ENCODE results near the gene CCR9.

Gene CCR9

DNA sequence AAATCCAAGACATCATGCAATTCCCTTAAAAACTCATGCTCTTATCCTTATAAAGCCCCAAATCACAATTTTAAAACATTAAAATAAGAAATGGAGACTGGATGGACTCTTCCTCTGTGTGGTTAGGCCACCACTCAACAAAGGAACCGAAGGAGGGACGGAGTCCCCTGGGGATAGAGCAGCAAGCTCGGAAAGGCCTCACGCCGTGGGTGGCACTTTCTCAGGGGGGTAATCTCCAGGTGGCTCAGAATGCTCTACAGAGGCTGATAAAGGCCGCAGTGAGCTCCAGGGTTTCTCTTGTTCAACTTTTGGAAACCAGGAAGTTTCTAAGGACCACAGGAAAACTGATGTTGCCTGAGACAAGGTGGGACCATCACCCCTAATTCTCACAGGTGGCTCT, 23.2 kb downstream of the CCR9 start:
- DNase-seq: no peak

DNA sequence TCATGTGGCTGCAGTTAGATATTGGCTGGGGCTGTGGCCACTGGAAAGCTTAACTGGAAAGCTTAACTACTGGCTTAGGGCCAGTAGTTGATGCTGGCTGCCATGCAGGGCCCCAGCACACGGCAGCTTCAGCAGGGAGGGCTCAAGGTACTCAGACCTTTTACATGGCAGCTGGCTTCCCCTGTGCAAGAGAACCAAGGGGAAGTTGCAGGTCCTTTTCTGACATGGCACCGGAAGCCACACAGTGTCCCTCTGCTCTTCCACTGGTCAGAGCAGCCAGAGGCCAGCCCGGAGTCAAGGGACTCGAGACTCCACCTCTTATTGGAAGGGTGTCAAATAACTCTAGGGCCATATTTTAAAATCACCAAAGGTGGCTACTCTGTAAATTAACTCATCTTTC, 24.5 kb downstream of the CCR9 start:
- no peak for DNase-seq

DNA sequence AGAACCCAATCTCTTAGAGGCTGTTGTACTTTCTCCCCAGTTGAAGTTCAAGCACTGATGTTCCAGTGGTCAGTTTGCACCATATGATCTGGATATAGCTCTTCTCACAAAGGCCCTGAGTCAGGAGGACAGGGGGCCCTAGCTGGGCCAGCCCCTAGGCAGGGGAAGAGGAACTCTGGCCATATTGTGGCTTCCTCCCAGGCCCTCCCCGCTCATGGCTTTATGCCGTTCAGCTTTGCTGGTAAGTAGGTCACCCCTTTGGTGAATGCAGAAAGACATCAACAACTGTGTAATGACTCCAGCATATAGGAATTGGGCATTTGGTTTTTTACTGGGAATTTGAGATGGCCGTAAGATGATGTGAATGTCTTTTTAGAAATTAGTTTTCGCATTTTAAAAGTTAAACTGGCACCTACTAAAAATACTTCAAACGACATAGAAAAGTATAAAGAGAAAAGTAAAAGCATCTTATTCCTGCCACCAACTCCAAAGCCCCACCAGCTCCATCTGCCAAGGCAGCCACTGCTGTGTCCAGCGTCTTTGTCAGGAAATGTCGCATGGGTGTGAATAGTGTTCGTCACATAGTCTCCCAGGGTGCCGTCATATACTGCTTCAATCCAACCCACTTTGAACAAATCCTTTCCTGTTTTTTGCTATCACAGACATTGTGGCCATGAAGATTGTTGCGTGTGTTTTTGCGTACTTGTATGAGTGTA, 25.3 kb downstream of the CCR9 start:
- no peak for DNase-seq

DNA sequence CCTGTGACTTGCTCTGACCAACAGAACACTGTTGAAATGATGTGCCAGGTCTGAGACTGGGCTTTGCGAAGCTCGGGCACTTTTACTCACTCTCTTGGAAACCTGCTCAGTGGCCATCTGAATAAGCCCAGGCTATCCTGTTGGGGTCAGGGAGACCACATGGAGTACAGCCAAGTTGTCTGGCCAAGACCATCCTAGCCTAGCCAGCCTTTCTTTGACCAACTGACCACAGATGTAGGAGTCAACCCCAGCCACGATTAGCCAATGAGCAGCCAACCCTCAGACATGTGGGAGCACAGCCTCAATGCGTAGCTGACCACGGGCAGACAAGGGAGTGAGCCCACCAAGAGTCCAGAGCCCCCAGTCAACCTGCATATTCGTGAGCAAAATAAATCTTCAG, 26.1 kb downstream of the CCR9 start:
- DNase-seq: no peak

DNA sequence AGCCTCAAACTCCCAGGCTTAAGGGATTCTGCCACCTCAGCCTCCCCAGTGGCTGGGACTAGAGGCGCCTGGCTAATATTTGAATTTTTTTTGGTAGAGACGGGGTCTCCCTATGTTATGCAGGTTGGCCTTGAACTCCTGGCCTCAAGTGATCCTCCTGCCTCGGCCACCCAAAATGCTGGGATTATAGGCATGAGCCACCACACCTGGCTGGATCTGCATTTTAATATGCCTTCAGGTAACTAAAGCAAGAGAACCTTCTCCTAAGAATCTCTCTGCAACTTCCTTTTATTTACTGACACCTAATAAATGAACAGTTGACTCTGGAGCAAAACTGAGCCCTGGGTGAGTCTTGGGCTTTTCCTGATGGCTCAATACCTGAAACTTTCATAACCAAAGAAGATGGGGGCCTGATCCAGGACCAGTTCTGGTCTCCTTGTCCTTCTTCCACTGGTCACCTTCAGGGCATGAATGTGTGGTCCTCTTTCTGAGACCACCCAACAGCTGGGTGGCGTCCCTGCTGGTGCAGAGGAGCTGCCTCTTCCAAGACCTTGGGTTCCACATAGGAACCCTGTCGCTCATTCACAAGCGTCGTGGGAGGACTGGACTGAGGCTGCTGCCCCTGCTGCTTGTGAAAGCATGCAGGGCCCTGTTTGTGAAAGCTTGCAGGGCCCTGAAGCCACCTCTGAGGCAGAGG, 28.2 kb downstream of the CCR9 start:
- no peak for DNase-seq

DNA sequence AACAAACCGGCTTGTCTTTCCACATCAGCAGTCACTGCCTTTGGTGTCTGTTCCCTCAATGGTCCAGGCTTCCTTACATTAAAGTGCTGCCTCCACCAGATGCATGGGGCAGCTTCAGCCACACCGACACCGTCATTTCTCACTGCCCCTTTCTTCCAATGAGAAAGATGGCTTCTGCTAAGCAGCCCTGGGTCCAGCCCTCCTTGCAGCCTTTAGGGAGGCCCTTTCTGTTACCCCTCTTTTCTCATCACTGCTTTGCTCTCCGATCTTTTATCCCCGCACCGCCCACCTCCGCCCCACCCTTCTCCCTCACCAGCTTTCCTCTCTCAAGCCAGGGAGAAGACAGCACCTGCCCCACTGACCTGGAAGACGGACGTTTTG, 28.7 kb downstream of the CCR9 start:
- no peak for DNase-seq

DNA sequence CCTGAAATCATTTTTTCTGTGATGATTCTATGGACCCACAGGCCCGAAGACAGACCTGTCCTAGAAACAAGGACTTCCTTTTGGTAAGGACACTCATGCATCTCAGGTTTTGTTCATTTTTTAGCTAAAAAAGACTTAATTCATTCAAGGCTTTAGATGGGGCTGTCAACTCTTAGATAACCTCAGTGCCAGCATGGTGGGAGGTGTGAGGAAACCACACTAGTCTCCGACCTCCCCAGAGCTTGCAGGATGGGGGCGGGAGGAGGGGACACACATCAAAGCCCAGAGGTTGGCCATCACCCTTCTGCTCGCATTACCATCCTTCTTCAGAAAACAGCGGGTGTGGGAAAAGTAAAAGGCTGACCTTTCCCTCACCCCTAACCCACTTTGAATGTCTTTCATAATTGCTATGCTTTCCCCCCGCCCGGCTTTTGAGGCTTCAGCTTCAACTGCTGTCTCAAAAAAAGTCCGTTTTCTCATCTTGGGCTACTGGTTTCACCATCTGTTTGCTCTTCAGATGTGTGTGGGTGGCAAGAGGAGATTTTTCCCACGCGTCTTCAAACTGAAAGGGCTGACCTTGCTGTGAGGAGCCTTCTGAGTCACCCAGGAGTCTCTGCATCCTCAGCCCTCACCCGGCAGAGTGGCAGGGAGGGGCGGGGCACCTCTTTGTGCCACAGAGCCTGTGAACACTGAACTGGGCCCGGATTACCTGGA, 29.3 kb downstream of the CCR9 start:
- DNase-seq: no peak

DNA sequence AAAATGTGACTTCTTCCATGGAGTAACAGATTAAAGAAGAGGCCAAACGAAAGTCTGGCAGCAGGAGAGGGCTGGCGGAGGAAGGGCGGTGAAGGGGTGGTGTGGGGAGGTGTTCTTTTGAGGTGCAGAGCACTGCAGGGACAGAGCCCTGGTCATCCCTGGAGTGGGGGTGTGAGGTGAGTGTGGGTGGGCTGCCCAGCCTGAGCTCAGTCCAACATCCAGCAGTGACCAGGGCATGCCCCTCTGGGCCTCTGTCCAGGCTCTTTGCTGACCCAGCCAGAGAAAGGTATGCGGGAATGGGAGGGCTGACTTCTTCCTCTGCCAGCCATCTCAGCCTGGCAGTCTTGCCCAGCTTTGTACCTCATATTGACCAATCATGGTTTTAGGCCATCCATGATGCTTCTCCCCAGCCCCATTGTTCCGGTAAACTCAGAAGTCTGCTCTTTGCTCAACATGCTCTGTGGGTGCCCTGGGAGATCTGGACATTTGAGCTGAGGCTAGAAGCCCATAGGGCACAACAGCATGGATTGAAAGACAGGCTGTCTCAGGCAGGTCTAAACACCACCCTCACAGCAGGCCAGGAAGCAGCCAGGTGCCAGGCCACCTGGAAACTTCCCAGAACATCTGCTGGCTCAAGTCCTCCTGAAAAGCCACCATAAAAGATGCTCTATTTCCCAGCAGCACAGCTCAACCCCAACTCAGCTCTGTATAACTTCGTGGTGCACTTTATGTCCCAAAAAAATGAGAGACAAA, 31.0 kb downstream of the CCR9 start:
- peak; percentile 53 to 79 for DNase-seq

DNA sequence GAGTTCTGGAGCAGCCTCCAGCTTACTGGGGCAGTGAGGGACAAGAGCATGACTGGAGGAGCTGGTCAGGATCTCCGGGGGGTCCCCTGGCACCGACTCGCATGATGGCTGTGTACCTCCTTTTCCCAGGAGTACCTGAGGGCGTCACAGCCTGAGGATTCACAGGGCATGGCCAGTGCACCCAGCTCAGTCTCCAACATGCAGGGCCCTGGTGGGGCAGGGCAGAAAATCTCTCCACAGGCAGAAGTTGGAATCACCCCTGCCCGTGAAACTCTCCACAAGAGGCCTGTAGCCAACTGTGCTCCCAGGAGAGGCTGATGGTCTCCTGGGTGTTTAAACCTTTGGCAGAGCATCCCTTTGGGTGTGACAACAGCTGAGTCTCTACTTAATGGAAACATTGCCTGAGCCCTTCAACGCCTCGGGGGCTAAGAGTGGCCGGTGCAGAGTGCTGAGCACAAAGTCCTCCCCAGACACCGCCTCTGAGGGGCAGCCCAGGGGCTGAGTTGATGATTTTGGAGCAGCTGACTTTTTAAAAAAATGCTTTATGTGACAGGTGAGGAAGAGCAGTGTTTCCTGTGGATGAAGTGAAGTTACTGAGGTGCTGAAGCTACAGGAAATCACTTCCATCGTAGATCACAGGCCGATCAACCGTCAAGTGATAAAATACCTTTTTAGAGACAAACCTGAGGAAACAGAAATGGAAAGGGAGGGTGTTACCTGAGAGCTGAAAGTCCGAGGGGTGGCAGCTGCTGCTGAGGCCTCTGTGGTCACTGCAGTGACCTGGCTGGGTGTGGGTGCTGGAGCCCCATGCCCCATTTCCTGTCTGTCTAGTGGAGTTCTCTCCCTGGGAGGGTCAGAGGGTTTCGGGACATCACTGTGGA, 35.1 kb downstream of the CCR9 start:
- no peak for DNase-seq

DNA sequence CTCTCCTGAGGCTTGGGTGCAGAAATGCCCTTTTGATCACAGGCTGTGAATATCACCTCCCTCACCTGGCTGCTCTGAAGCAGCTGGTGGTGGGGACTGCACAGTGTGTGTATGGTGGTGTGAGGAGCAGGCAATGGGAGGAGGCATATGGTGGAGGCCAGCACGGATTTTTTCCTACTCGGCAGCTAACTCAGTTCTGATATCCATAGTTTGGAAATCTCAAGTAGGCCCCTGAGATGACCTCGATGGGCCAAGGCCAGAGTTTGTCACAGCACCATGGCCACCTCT, 35.6 kb downstream of the CCR9 start:
- no peak for DNase-seq

DNA sequence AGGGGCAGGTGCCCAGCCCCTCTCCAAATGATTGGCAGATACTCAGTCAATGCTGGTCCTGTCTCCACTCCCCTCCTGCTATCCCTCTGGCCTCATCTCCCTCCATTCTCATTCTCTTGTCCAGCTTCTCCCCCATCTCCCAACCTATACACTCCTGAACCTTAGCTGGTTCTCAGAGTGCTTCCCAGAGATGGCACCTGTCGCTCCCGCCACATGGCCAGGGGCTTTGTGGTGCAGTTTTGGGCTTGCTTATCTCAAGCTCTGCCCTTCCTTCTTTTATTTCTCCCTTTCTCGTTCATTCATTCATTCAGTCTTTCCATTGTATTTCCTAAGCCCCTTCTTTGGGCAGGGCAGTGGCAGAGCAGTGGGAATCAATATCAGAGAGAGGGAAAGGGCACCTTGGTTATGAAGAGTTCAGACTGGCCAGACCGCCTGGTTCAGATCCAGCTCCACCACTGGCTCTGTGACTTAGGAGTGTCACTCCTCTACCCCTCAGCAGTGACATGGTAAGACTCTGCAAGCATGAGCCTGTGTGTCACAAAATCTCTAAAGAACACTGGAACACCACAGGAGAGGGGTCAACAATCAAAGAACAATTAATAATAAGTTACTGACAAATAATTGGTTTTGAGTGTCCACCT, 36.7 kb downstream of the CCR9 start:
- DNase-seq: no peak

DNA sequence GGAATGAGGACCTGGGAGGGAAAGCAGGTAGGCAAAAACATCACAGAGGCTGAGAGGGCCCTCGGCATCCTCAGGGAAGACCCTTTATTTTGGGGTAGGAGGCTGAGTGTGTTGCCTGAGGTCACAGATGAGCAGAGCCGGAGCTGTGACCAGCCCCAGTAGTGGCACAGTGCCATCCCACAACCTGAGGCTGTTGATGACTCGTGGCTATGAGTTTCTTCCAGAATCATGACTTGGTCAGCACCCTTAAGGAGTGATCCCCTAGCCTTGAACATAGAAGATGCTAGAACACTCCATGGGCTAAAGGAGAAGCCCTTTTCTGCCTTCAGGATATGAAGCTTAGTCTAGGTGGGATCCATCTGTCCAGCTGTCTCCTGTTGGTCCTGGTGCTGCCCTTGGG, 37.4 kb downstream of the CCR9 start:
- no peak for DNase-seq

DNA sequence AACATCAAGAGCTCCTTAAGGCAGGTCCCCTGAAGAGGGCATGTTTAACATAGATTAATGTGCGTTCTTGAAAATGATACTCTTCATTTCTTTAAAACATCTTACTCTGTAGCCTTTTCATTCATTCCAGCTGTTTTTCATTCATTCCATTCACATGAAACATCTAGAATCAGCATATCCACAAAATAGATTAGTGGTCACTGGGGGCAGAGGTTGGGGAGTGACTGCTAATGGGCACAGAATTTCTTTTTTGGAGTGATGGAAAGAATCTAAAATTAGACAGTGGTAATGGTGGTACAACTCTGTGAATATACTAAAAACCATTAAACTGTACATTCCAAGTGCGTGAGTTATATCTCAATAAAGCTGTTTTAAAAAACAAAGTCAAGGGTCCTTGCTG, 41.5 kb downstream of the CCR9 start:
- DNase-seq: no peak

DNA sequence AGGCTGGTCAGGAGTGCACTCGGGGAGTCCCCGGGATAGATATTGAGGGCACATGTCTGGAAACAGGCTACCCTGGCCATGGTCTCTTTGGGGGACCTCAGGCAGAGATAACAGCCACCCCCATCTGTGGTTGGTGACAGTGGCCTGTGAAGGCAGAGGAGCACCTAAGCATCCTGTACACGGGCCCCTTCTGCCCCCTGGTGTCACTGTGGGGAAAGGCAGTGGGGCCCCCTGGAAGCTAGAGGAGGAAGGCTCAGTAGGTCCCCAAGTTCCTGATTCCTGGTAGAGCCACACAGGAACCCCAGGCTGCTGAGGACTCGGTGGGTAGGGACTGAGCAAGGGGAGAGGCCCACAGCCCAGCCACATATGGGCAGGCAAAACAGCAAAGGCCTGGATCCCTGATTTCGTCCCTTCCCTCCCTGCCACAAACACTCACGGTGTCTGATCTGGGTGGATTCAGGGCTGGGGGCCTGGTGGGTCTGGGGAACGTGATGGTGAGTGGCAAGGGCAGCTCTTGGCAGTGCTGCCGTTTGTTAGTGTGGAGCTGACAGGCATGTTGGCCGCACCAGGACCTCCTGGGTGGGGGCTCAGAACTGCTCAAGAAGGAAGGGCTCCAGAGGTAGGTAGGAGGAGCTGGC, 42.8 kb downstream of the CCR9 start:
- peak in 1 of 2 experiments; percentile 4 for DNase-seq

DNA sequence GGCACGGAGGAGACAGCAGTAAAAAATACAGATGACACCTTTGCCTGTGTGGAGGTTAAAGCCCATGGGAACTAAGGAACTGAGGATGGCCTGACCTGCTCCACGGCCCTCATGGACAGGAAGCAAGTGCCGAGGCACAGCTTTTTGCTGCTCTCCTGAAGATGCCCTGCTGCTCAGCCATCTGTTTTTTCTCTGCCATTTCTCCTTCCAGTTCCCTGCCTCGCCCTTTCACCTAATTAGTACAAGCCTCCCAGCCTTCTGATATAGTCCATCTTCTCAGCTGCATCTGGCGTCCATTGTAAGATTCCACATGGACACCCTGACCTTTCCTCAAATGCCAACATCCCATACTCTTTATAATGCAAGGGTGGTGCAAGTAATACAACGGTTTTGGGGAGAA, 45.2 kb downstream of the CCR9 start:
- no peak for DNase-seq

DNA sequence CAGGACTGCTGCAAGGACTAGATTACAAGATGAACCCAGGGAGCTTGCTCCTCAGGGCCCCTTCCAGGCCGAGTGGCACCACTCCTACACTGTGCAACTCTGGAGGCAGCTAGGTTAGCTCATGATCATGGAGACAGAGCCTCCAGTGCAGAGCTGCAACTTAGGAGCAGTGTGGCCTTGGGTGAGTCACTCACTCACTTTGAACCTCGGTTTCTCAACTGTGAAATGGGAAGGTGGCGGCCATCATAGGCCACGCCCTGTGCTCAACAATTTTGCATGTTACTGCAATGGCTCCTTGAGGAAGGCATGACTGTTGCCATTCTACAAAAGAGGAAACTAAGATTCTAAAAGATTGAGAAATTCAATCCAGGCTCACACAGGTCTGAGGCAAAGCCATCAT, 45.8 kb downstream of the CCR9 start:
- DNase-seq: no peak

DNA sequence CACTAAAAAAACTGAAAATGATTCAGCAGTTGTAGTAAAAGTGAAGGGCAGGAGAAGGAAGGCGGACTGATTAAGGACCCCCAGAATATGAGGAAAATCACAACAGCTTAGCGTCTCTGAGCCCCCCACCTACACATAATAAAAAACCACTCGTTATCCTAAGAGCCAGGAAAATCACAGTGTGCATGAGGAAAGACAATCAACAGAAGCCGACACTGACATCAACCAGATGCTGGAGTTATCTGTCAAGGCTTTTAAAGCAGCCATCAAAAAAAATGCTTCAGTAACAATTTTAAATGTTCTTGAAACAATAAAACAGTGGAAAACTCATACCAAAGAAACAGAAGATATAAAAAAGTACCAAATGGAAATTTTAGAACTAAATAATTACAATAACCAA, 47.2 kb downstream of the CCR9 start:
- no peak for DNase-seq

DNA sequence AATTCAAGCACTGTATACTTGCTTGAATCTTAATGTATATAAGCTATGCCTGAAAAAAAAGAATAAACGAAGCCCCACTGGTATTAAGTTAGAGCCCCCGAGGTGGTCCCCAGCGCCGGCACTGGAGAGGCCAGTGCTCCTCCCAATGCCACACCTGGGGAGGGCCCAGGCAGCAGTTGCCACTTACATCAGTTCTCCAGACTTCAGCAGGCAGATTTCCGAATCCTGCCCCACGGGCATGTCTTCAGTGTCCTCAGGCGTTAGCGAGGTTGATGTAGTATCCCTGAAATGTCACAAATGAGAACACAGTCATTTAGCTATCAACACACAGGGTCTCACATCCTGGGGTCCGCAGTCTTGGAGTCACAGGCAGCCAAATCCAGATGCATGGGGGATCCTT, 49.9 kb downstream of the CCR9 start:
- DNase-seq: no peak

DNA sequence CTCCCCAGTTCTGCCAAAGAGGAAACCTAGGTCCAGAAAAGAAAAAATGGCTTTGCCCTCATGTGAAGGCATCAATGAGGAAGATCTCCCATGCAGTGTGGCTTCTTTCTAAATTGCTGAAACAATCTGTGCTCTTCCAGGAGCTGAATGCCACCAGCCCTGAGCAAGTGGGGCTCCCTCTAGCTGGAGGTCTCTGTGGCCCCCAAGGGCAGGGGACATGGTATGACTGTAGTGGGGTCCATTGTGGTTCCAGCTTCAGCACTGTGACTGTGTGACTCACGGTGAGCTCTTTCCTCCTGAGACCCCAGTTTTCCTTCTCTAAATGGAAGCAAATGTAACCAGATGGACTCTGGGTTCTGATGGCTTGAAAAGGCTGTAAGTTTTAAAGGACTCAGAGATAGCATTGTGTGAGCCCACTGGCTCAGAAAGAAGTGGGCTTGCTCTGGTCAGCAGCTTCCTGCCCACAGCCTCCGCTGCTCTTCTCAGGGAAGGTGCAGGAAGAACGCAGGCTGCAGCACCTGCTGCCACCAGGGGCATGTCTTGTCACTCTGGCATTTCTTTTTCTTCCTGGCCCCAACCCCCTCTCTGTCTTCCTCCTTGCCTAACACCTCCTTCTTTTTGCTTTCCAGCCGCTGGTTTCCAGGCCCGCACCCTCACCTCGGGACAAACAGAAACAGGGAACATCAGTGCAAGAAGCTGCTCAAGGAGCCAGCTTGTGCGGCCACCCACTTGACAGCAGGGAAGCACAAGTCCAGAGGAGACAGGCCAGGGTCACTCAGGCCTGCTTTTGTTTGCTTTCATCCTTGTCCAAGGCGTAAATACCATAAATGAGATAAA, 51.1 kb downstream of the CCR9 start:
- DNase-seq: no peak

DNA sequence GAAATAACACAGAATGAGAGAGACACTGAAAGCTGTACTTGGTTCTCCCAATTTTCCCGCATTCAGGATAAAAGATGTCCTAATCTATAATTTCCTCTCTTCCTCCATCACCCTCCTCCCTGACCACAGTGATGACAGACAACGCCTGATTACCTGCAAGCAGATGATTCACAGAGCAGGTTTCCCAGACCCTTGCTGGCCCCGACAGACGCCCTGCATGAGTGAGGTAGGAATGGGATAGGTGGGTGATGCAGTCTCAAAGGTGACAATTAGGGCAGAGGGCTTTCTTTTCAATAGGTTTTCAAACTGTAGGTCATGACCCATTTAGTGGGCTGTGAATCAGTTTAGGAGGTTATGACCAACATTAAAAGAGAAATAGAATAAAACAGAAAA, 51.7 kb downstream of the CCR9 start:
- no peak for DNase-seq

DNA sequence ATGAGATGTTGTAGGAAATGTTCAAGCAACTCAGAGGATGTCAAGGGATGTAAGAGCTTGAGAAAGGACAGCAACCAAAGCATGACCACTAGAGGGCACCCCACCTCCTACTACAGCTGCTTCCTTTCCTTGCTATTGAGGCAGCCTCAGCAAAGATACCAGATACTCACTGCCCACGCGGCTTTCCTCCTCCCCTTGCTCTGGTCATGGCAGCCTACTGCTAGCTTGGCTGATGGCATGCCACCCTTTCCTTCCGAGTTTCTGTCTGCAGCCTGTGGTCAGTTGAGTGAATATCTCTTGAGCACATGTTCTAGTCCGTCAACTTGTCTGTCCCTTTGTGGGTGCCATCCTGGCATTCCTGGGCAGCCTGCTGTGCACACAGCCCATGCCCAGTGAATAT, 52.5 kb downstream of the CCR9 start:
- DNase-seq: peak; percentile 73 to 82
